Measurements from ENCODE around the gene EDC4.

The EDC4 gene

GRCh38 chr16:67915831-67916723, 43.2 kb downstream of the EDC4 start:
- Histone ChIP-seq H3K36me3 (ENCODE audit: insufficient read depth, low read length) (no peaks in the 10 kb centered on the region), H3K9me3 (ENCODE audit: low read depth, low read length) (no peaks in the 10 kb centered on the region), H3K27ac (no peak overlapping the region), H3K9ac (ENCODE audit: insufficient read length) (no peak overlapping the region), H3K4me3 (no peak overlapping the region)
- no peak for TF ChIP-seq FOXP2 (optimal IDR thresholded peaks at IDR 0.05; ENCODE audit: control extremely low read depth, extremely low read length, insufficient read depth)
- no peak for TF ChIP-seq EZH2 (IDR thresholded peaks at IDR 0.05)
- TF ChIP-seq POLR2AphosphoS5 (IDR thresholded peaks at IDR 0.05; ENCODE audit: borderline replicate concordance, low read depth, low read length): no peak
- no peak for DNase-seq (ENCODE audit: low read depth, low spot score)

- TF ChIP-seq EZH2 (IDR thresholded peaks at IDR 0.05): no peak
- TF ChIP-seq FOXP2 (optimal IDR thresholded peaks at IDR 0.05; ENCODE audit: control extremely low read depth, extremely low read length, insufficient read depth): no peak
- TF ChIP-seq POLR2AphosphoS5 (IDR thresholded peaks at IDR 0.05; ENCODE audit: borderline replicate concordance, low read depth, low read length): no peak
- Histone ChIP-seq H3K9ac (ENCODE audit: insufficient read length) (no peak overlapping the region), H3K27ac (no peak overlapping the region), H3K9me3 (ENCODE audit: low read depth, low read length) (no peaks in the 10 kb centered on the region), H3K4me3 (no peak overlapping the region), H3K36me3 (ENCODE audit: insufficient read depth, low read length) (no peaks in the 10 kb centered on the region)
- DNase-seq (ENCODE audit: low read depth, low spot score): no peak
Measured at GRCh38 chr16:67917140-67917851, 44.4 kb downstream of the EDC4 start.

GRCh38 chr16:67917852-67918236, 45.0 kb downstream of the EDC4 start:
- H3K4me3 ChIP-seq: no peak overlapping the region
- no peak for TF ChIP-seq EZH2 (IDR thresholded peaks at IDR 0.05)
- TF ChIP-seq FOXP2 (optimal IDR thresholded peaks at IDR 0.05; ENCODE audit: control extremely low read depth, extremely low read length, insufficient read depth): no peak
- no peak for TF ChIP-seq POLR2AphosphoS5 (IDR thresholded peaks at IDR 0.05; ENCODE audit: borderline replicate concordance, low read depth, low read length)
- no peak overlapping the region for H3K27ac ChIP-seq
- no peaks in the 10 kb centered on the region for H3K36me3 ChIP-seq (ENCODE audit: insufficient read depth, low read length)
- no peak for DNase-seq (ENCODE audit: low read depth, low spot score)
- no peaks in the 10 kb centered on the region for H3K9me3 ChIP-seq (ENCODE audit: low read depth, low read length)
- no peak overlapping the region for H3K9ac ChIP-seq (ENCODE audit: insufficient read length)

GRCh38 chr16:67919622-67920221, 46.9 kb downstream of the EDC4 start:
- H3K4me3 ChIP-seq: no peak overlapping the region
- no peak overlapping the region for H3K27ac ChIP-seq
- TF ChIP-seq EZH2 (IDR thresholded peaks at IDR 0.05) (no peak), POLR2AphosphoS5 (IDR thresholded peaks at IDR 0.05; ENCODE audit: borderline replicate concordance, low read depth, low read length) (no peak), FOXP2 (optimal IDR thresholded peaks at IDR 0.05; ENCODE audit: control extremely low read depth, extremely low read length, insufficient read depth) (no peak)
- H3K9me3 ChIP-seq (ENCODE audit: low read depth, low read length): no peaks in the 10 kb centered on the region
- no peaks in the 10 kb centered on the region for H3K36me3 ChIP-seq (ENCODE audit: insufficient read depth, low read length)
- DNase-seq (ENCODE audit: low read depth, low spot score): no peak
- H3K9ac ChIP-seq (ENCODE audit: insufficient read length): no peak overlapping the region

GRCh38 chr16:67922221-67922620, 49.4 kb downstream of the EDC4 start:
- no peak for DNase-seq (ENCODE audit: low read depth, low spot score)
- Histone ChIP-seq H3K36me3 (ENCODE audit: insufficient read depth, low read length) (no peaks in the 10 kb centered on the region), H3K27ac (no peak overlapping the region), H3K9ac (ENCODE audit: insufficient read length) (no peak overlapping the region), H3K9me3 (ENCODE audit: low read depth, low read length) (no peaks in the 10 kb centered on the region), H3K4me3 (no peak overlapping the region)
- no peak for TF ChIP-seq EZH2 (IDR thresholded peaks at IDR 0.05)
- TF ChIP-seq POLR2AphosphoS5 (IDR thresholded peaks at IDR 0.05; ENCODE audit: borderline replicate concordance, low read depth, low read length): no peak
- TF ChIP-seq FOXP2 (optimal IDR thresholded peaks at IDR 0.05; ENCODE audit: control extremely low read depth, extremely low read length, insufficient read depth): no peak

- TF ChIP-seq EZH2 (IDR thresholded peaks at IDR 0.05) (no peak), POLR2AphosphoS5 (IDR thresholded peaks at IDR 0.05; ENCODE audit: borderline replicate concordance, low read depth, low read length) (no peak), FOXP2 (optimal IDR thresholded peaks at IDR 0.05; ENCODE audit: control extremely low read depth, extremely low read length, insufficient read depth) (no peak)
- Histone ChIP-seq H3K4me3 (no peak overlapping the region), H3K9ac (ENCODE audit: insufficient read length) (no peak overlapping the region), H3K27ac (no peak overlapping the region), H3K9me3 (ENCODE audit: low read depth, low read length) (no peaks in the 10 kb centered on the region), H3K36me3 (ENCODE audit: insufficient read depth, low read length) (no peaks in the 10 kb centered on the region)
- DNase-seq (ENCODE audit: low read depth, low spot score): no peak
Measured at GRCh38 chr16:67922740-67923139, 49.9 kb downstream of the EDC4 start.

- H3K9me3 ChIP-seq (ENCODE audit: low read depth, low read length): no peaks in the 10 kb centered on the region
- no peak for DNase-seq (ENCODE audit: low read depth, low spot score)
- no peaks in the 10 kb centered on the region for H3K36me3 ChIP-seq (ENCODE audit: insufficient read depth, low read length)
- H3K9ac ChIP-seq (ENCODE audit: insufficient read length): no peak overlapping the region
- no peak overlapping the region for H3K27ac ChIP-seq
- no peak overlapping the region for H3K4me3 ChIP-seq
- no peak for TF ChIP-seq EZH2 (IDR thresholded peaks at IDR 0.05)
- no peak for TF ChIP-seq POLR2AphosphoS5 (IDR thresholded peaks at IDR 0.05; ENCODE audit: borderline replicate concordance, low read depth, low read length)
- no peak for TF ChIP-seq FOXP2 (optimal IDR thresholded peaks at IDR 0.05; ENCODE audit: control extremely low read depth, extremely low read length, insufficient read depth)
Measured at GRCh38 chr16:67923414-67924116, 50.7 kb downstream of the EDC4 start.

All from SK-N-MC (cell line).